Mesodermal cell (in vitro differentiated cells): ENCODE measurements around the gene ENTREP1.
A peak's percentile ranks its signal among the peaks of the same experiment; 100 is the strongest.

ENCODE experiments used
- H3K27ac ChIP-seq: 2 replicates; pipeline ENCODE4 v1.7.0; 2013; ENCODE audit warnings: mild to moderate bottlenecking, low read depth, low read length, moderate library complexity; ENCODE audit not compliant: severe bottlenecking
- H3K36me3 ChIP-seq: 2 replicates; pipeline ENCODE4 v1.7.1; 2013; ENCODE audit warnings: mild to moderate bottlenecking, low read length, moderate library complexity; ENCODE audit not compliant: control insufficient read depth, insufficient read depth
- H3K4me1 ChIP-seq: one replicate; pipeline ENCODE4 v1.7.1; 2013; ENCODE audit warnings: mild to moderate bottlenecking, low read length; ENCODE audit not compliant: insufficient read depth, control insufficient read depth, poor library complexity, severe bottlenecking
- H3K4me3 ChIP-seq: 2 replicates; pipeline ENCODE4 v1.7.0; 2013; ENCODE audit warnings: low read length, control low read depth, mild to moderate bottlenecking; ENCODE audit not compliant: insufficient read depth, poor library complexity, severe bottlenecking; ENCODE audit errors: extremely low read depth
- H3K9me3 ChIP-seq: 2 replicates; pipeline ENCODE4 v1.7.1; 2013; ENCODE audit warnings: mild to moderate bottlenecking, low read length, moderate library complexity; ENCODE audit not compliant: control insufficient read depth
- WGBS, 2 experiments: methylation state at CpG; one replicate each; pipeline ENCODE4 v1.1.5; 2013; ENCODE audit warnings: missing lambda C conversion rate in 2 of 2; ENCODE audit not compliant: insufficient coverage in 2 of 2; 5-methylcytosine and 5-hydroxymethylcytosine counted together

The ENTREP1 gene

DNA sequence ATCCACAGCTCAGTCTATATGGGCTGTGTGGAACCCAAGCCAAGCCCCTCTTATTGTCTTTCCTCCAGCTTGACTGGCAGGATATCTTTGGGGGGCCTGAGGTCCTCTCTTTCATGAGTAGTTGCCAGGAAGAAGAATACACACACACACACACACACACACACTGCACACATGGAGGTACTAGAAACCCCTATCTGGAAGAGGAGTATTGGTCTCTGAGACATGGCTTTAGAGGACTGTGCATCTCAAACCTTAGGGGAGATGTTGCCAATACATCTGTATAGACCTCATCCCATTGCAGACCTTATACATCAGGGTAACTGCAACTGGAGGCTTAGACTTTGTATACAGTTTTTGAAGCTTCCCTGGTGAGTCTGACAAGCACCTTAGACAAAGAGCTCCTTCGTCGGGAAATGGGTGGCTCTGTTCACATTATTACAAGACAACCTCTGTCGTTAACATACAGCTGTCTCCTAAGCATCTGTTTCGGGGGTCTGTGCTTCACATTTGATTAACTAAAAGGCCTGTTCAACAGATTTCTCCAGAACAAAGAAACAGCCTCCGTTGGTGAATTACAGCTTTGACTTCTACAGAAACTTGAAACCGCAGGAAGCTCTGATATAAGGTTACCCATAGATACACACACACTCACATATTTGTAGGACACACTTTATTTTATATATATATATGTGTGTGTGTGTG lies 5.5 kb upstream of the ENTREP1 start:
- no peaks in the 10 kb centered on the region for H3K36me3 ChIP-seq
- 54 to 55% methylated on average over 3 to 5 of the region's 6 CpGs for WGBS, 2 experiments

GRCh38 chr9:69322256-69322655 lies 2.8 kb upstream of the ENTREP1 start:
- whole genome bisulfite sequencing, 2 experiments: no CpG with 5 or more reads among the region's 1 CpG
- Histone ChIP-seq H3K27ac (no peak overlapping the region), H3K36me3 (no peaks in the 10 kb centered on the region), H3K4me3 (no peak overlapping the region), H3K4me1 (peaks cover 6% of the 10 kb centered on the region), H3K9me3 (no peaks in the 10 kb centered on the region)

More for the DNA sequence above, 5.5 kb upstream of the ENTREP1 start:
- H3K4me1 ChIP-seq: no peaks in the 10 kb centered on the region
- H3K9me3 ChIP-seq: peaks cover 1% of the 10 kb centered on the region
- H3K27ac ChIP-seq: no peak overlapping the region
- no peak overlapping the region for H3K4me3 ChIP-seq

- H3K27ac ChIP-seq: no peak overlapping the region
- WGBS, 2 experiments: no CpG with 5 or more reads among the region's 2 CpGs
- no peaks in the 10 kb centered on the region for H3K36me3 ChIP-seq
- H3K4me1 ChIP-seq: peaks cover 6% of the 10 kb centered on the region
- H3K4me3 ChIP-seq: no peak overlapping the region
- H3K9me3 ChIP-seq: no peaks in the 10 kb centered on the region
These were observed 1.2 kb upstream of the ENTREP1 start for GRCh38 chr9:69323861-69324260.

DNA sequence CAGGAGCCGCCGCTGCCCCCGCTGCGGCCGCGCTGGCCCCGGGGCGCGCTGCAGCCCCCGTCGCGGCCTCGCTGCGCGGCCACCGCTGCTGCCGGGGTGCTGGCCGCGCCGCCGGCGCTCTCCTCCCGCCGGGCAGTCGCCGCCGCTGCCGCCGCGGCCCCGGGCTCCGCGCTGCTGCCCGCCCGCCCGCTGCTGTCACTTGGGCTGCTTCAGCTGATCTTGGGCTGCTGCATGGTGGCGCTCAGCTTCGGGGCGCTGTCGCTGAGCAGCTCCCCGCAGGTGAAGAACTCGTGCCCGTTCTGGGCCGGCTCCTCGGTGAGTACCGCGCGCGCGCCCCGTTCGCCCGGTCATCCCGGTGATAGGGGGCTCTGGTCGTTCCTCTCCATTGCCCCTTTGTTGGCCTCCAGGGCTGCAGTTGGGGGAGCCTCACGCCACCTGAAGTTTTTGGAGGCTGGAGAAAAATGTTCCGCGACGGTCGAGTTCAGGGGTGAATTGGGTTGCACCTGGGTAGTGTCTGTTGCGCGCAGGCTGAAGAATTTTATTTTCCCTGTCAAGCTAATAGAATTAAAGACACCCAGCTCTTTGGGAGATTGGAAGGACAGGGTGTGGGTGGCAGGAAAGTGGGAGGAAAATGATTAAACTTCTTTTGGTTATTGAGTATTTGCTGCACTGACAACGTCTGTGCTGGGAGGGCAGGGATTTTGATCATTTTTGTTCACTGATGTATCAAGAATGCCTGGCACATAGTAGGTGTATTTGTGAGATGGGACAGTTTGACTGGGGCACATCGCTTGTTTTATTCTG lies 596 bp downstream of the ENTREP1 start:
- H3K9me3 ChIP-seq: no peaks in the 10 kb centered on the region
- H3K4me1 ChIP-seq: peaks cover 6% of the 10 kb centered on the region
- WGBS, 2 experiments: 2 to 3% methylated on average over 32 to 43 of the region's 64 CpGs
- H3K36me3 ChIP-seq: no peaks in the 10 kb centered on the region
- peak overlapping the region; percentile 48 for H3K4me3 ChIP-seq
- H3K27ac ChIP-seq: no peak overlapping the region

DNA sequence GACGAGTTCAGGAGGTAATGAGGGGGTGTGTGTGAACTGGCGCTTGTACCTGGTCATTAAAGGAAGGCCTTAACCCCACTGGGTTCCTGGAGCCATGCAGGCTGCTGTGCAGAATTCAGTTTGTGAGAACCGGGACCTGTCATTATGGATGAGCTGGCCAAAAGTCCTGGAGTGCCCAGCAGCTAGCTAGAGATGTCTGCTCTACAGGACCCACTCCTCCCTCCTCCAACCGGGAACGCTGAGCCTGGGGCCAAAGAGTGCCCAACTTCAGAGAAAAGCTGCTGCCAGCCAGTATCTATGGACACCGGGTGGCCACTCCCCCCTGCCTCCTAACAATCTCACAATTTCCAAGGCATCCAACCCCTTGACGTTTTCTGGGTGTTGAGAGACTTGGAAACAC lies 1.2 kb downstream of the ENTREP1 start:
- Histone ChIP-seq H3K4me1 (peaks cover 6% of the 10 kb centered on the region), H3K4me3 (peak overlapping the region; percentile 40), H3K27ac (no peak overlapping the region), H3K36me3 (no peaks in the 10 kb centered on the region), H3K9me3 (no peaks in the 10 kb centered on the region)
- WGBS, 2 experiments: 60 to 75% methylated on average over 3 to 5 of the region's 7 CpGs

GRCh38 chr9:69330580-69330979 lies 5.6 kb downstream of the ENTREP1 start:
- WGBS, 2 experiments: 100% methylated on average over 1 of the region's 3 CpGs; no CpG with 5 or more reads in 1 of the 2 experiments
- Histone ChIP-seq H3K4me1 (peaks cover 5% of the 10 kb centered on the region), H3K36me3 (no peaks in the 10 kb centered on the region), H3K9me3 (no peaks in the 10 kb centered on the region), H3K4me3 (no peak overlapping the region), H3K27ac (no peak overlapping the region)

DNA sequence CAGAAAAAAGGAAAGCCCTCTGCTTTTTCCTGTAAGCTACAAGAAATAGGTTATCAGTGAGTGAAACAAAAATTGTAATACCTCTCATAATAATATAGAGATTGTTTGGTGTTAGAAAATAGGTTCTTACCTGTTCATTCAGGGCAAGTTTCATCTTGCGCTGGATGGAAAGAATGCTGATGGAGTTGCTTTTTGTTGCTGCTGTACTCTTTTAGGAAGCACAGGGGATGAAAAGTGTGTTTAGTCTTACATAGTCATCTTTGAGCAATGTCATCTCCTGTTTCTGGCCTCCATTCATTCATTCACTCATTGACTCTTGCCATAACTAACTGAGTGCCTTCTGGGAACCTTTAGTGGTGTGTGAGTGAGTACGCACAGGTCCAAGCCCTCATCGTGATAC lies 6.4 kb downstream of the ENTREP1 start:
- H3K36me3 ChIP-seq: no peaks in the 10 kb centered on the region
- WGBS, 2 experiments: 100% methylated on average over 3 of the region's 3 CpGs; no CpG with 5 or more reads in 1 of the 2 experiments
- no peak overlapping the region for H3K27ac ChIP-seq

DNA sequence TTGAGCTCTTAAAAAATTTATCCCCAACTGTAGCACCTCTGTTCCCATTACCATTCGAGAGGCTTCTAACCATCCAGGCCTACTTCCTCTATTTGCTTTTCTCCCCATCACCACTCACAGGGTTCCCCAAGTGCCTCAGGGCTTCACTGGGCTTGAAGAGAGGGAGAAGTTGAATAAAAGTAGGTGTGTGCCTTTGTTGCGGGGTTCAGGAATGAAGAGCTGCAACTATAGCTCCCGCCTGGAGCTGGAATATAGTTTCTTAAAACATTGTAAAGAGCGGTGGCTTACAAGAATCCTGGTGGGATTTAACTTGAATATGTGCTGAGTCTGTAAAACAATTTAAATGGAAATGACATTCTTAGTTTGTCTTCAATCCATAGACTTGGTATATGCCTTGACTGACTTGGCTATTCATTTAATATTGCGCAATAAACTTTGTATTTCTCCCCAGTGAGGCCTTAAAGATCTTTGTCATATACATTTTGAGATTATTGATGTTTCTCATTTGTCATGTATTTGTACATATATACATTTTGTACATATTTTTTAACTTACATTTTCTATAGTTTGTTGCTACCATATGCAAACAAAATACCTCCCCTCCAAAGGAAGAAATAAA lies 7.2 kb downstream of the ENTREP1 start:
- H3K36me3 ChIP-seq: no peaks in the 10 kb centered on the region
- no peak overlapping the region for H3K27ac ChIP-seq
- WGBS, 2 experiments: 81 to 98% methylated on average over 3 of the region's 5 CpGs
- H3K4me3 ChIP-seq: no peak overlapping the region
- no peaks in the 10 kb centered on the region for H3K9me3 ChIP-seq
- no peaks in the 10 kb centered on the region for H3K4me1 ChIP-seq

More for the DNA sequence above, 6.4 kb downstream of the ENTREP1 start:
- H3K9me3 ChIP-seq: no peaks in the 10 kb centered on the region
- no peaks in the 10 kb centered on the region for H3K4me1 ChIP-seq
- no peak overlapping the region for H3K4me3 ChIP-seq

GRCh38 chr9:69333716-69334115 lies 8.7 kb downstream of the ENTREP1 start:
- no peak overlapping the region for H3K4me3 ChIP-seq
- H3K27ac ChIP-seq: no peak overlapping the region
- no peaks in the 10 kb centered on the region for H3K9me3 ChIP-seq
- 80% methylated on average over 1 of the region's 2 CpGs; no CpG with 5 or more reads in 1 of the 2 experiments for WGBS, 2 experiments
- no peaks in the 10 kb centered on the region for H3K36me3 ChIP-seq
- H3K4me1 ChIP-seq: no peaks in the 10 kb centered on the region

- H3K4me3 ChIP-seq: no peak overlapping the region
- no peaks in the 10 kb centered on the region for H3K36me3 ChIP-seq
- H3K27ac ChIP-seq: no peak overlapping the region
- no peaks in the 10 kb centered on the region for H3K9me3 ChIP-seq
- no peaks in the 10 kb centered on the region for H3K4me1 ChIP-seq
These were observed 9.3 kb downstream of the ENTREP1 start for GRCh38 chr9:69334317-69334716.
